Glomerular visceral epithelial cell (primary cell): ENCODE results near the gene SIPA1.
"Not testable (repeated sequence)": the region's sequence is repeated elsewhere in the genome, so short reads cannot be mapped to it uniquely, and the experiment has no call there.

Experiments used
- DNase-seq: peaks from one replicate; pipeline ENCODE4 v3.0.0-alpha.2; 2016; ENCODE audit errors: extremely low spot score

The SIPA1 gene

DNA sequence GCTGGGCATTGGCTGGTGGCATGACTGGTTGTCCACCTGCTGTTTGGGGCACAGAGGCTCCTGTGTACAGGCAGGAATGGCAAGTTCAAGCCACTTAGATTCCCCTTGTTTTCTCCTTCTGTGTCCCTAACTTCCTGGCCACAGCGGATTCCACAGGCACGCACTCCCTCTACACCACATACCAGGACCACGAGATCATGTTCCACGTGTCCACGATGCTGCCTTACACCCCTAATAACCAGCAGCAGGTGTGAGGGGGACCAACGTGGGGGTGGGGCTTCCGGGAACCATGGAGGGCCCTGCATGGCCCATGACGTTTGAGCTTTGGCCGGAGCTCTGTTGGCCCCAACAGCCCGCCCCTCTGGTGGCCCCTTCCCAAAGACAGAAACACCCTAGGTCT is 7.8 kb downstream of the SIPA1 start:
- DNase-seq = peak; percentile 55

GRCh38 chr11:65646288-65646957 is 8.5 kb downstream of the SIPA1 start:
- DNase-seq = no peak

DNA sequence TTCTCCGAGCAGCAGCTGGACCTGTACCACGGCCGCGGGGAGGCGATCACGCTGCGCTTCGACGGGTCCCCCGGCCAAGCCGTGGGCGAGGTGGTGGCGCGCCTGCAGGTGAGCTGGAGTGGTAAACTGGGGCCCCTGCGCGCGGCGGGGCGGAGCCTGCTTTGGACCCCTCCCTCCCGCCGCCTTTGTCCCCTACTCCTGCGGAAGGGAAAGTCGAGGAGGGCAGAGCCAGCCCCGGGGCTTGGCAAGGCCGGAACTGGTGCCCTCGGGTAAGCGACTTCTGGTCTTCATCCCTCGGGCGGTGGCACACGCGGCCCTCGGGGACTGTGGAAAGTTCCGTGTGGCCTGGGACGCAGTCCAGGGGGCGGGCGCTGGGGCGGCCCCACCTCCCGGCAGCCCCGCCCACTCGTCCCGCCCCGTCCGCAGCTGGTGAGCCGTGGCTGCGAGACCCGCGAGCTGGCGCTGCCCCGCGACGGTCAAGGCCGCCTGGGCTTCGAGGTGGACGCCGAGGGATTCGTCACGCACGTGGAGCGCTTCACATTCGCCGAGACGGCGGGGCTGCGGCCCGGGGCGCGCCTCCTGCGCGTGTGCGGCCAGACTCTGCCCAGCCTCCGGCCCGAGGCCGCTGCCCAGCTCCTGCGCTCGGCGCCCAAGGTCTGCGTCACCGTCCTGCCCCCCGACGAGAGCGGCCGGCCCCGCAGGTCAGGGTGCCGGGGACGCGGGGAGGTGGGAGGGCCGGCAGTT is 9.2 kb downstream of the SIPA1 start:
- no peak for DNase-seq

DNA sequence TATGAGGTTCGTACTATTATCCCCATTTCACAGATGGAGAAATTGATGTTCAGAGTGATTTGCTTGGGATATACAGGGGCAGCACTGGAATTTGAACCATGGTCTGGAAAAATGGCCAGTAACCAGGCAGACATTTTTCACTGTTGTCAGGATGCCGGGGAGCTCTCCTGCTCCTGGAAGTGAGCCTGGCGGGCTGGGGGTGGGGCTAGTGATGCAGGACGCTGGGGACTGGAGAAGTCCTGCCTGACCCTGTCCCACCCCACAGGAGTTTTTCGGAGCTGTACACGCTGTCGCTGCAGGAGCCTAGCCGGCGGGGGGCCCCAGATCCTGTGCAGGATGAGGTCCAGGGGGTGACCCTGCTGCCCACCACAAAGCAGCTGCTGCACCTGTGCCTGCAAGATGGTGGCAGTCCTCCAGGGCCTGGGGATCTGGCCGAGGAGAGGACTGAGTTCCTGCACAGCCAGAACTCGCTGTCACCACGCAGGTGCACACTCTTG is 11.1 kb downstream of the SIPA1 start:
- no peak for DNase-seq

DNA sequence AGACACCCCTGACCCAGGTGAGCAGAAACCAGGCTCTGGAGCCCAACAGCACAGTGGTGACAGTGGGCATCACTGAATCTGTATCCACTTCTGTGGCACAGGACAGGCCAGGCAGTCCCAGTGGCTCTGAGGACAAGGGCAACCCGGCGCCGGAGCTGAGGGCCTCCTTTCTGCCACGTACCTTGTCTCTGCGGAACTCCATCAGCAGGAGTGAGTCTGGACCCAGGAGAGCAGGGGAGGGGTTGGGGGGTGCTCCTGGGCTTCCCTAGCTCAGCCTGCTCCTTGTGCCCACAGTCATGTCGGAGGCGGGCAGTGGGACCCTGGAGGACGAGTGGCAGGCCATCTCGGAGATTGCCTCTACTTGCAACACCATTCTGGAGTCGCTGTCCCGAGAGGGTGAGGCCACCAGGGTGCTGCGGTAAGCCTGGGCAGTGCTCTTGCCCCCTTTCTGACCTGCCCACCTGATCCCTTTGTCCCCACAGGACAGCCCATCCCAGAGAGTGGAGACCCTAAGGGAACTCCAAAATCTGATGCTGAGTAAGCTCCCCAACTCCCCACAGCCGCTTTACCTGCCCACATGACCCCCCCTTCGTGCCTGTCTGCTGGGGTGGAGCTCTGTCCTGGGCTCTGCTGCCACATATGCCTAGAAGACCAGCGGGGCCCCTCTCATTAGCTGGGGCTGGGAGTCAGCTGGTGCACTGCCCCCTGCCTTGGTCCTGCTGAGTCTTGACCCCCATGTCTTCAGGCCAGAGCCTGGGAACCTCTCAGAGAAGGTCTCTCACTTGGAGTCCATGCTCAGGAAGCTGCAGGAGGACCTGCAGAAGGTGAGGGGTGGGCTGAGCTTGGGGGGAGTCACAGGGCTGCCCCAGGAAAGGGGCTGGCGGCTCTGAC is 12.0 kb downstream of the SIPA1 start:
- DNase-seq = no peak

- no peak for DNase-seq
Observed at GRCh38 chr11:65650547-65651338, 12.8 kb downstream of the SIPA1 start.

- DNase-seq = no peak
Observed at GRCh38 chr11:65651339-65651588, 13.4 kb downstream of the SIPA1 start.

DNA sequence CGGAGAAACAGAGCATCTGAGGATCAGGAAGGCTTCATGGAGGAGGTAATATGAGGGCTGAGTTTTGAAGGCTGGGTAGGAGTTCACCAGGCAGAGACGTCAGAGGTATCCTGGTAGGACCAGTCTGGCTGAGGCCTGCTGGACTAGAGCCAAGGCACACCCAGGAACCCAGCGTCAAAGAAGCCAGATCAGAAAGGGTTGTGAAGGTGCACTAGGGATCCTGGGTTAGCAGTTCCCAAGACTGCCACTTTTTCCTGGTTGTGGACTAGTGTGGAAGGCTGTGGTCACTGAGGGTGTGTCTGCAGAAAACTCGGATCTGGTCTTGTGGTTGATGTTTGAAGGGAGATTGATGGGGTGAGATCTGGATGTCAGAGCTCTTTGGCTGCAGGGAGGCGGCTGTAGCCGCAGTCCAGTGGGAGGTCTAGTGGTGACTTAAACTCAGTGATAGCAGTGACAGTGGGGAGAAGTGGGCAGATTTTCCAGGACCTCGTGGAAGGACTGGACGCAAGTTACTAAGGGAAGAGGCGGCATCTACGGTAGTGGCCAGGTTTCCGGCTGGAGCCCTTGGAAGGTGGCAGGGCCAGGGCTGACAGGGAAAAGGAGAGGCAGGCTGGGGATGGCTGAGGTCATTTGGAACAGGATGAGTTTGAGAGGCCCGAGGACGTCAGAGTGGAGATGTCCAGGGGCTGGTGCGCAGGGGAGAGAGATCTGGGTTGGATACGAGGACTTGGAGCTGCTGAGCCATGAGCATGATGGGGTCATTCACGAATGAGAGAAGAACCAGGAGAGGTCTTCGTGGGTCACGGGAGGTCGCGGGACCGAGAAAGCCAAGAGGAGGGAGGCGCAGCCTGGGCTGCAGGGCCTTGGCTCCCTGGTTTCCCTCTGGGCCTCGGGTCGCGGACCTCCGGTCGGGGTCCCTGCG is 13.9 kb downstream of the SIPA1 start:
- DNase-seq = peak; percentile 16

DNA sequence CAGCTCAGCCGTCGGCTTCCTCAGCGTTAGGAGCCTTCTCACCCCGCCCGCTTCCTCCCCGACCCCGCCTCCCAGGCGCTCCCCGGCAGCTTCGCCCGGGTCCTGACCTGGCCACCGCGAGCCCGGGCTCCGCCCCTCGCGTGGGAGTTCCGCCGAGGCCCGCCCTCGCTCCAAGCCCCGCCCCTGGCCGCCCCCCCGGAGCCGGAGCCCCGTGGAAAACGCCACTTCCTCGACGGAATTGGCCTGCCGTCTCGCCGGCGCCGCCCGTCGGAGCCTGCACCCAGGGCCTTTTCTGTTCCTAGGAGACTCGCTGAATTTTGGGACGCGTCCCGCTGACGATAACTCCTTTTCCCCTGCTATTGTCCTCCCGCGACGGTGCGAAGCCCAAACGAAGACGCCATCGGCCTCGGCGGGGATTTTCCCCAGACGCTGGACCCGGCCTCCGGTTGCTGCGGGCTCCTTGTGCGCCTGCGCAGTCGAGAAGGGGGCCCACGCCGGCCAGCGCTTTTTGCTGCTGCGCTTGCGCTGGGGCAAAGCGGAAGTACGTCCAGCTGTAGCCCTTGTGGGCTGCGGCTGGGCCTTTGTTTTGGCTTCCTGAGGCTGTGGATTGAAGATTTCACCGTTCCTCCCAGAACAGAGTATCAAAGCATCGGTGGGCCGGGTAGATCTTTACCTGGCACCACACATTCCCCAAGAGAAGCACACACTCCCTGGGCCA is 14.8 kb downstream of the SIPA1 start:
- peak; percentile 95 for DNase-seq

GRCh38 chr11:65653229-65654225 is 15.6 kb downstream of the SIPA1 start:
- no peak for DNase-seq

- DNase-seq = no peak
Observed at GRCh38 chr11:65654375-65655349, 16.8 kb downstream of the SIPA1 start.

DNA sequence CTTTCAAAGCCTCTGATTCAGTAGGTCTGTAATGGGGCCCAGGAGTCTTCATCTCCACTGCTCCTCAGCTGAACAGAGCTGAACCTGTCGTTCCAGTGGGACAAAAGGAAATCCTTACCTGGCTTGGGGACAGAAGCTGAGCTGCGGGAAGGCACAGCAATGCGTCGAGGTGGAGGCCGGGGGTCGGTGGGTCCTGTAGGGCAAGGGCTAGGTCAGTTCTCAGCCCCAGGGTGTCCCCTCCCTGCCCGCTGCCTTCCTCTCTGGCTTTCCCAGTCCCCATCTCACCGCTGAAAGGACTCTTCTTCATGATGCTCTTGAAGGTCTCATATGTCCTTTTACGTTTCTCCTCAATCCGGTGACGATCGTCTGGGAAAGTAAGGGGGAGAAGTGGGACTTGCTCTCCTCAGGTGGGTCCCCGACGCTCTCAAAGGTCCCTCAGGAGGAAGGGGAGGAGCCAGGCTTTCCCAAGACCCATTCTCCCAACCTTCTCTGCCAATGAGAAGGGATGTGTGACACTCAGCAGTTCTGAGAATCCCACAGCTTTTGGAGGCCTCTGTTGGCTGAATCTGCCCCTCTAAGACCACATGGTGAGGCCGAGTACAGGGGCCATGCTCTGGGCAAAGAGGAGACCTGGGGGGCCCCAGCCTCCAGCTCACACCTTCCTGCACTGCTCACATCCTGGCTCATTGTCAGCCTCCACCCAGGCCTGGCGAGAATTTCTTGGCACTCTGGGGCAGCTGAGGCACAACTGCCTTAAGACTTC is 17.9 kb downstream of the SIPA1 start:
- DNase-seq = no peak

DNA sequence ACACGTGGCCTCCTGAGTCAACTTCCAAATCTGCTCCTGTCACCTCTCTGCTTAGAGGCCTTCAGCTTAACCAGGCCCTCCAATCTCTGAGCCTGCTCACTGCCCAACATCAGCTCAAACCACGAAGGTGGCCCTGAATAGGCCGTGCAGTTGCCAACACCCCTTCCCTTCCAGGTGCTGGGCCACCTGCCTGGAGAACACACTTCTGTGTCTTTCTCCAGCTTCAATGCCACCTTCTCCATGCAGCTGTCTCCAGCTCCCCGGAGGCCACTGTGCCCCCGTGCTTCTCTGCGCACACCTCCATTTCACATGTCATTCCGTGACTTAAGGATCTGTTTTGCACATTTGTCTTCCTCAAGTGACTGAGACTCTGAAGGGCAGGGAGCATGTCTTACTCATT is 19.5 kb downstream of the SIPA1 start:
- no peak for DNase-seq

DNA sequence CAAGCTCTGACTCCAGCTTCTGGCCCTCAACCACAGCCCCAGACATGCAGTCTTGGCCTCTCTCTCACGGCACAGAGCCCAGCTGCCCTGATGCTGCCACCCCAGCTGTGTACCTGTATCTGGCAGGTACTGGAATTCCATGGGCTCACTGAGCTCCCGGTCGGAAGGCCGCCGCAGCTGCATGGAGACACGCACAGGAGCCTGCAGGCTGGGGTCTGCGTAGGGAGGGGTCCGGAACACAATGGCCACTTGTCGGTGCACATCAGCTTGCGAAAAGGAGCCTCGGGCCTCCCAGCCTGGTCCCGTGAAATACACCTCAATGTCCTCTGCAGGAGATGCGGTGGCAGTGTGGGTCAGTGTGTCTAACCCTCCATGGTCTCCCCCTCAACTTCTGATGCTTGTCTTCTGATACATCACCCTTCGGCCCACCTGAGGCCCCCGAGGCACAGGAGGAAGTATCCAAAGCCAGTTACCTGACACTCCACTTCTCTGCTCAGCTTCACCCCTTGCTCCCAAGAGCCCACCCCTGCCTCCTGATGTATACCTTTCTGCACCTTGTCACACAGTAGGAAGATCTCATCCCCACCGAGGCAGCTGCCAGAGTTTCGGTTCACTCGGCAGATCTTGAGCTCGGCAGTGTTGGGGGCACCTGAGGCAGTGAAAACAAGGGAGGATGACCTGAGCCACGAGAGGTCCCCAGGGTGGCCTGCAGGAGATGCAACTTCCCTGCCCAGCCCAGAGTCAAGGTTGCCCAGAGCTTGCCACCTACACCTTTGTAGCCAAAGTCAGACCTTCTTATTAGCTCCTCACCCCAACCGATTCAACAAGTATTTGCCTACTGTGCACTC is 20.5 kb downstream of the SIPA1 start:
- no peak for DNase-seq

- DNase-seq = no peak
Observed at GRCh38 chr11:65660038-65660437, 22.1 kb downstream of the SIPA1 start.

GRCh38 chr11:65660908-65661307 is 23.0 kb downstream of the SIPA1 start:
- DNase-seq = not testable (repeated sequence)
